GM13976 (cell line): ENCODE measurements around the gene KAT6B.
A peak's percentile ranks its signal among the peaks of the same experiment; 100 is the strongest.

Experiments
- DNase-seq: peaks from one replicate; pipeline ENCODE4 v3.0.0; 2012; ENCODE audit warnings: low spot score
- CTCF ChIP-seq: IDR thresholded peaks from 2 replicates; pipeline ENCODE4 v1.5.1; 2012; ENCODE audit warnings: borderline replicate concordance, mild to moderate bottlenecking; ENCODE audit not compliant: insufficient read depth; ENCODE audit errors: extremely low read depth, missing control alignments, control extremely low read depth
- in situ Hi-C: fragments of 300-500 bp; cut with MboI; formaldehyde crosslinking; loops from one replicate; pipeline ENCODE4 v1.12.0; 2022; ENCODE audit warnings: low sequenced_read_pairs, mixed read lengths, inconsistent platforms; ENCODE audit not compliant: unreplicated experiment

KAT6B gene

GRCh38 chr10:75014516-75015230 is 188.3 kb downstream of the KAT6B start:
- TF ChIP-seq CTCF = no peak
- in situ Hi-C loops = no loop called here
- DNase-seq = no peak

GRCh38 chr10:75015442-75015841 is 189.0 kb downstream of the KAT6B start:
- TF ChIP-seq CTCF = no peak
- no peak for DNase-seq
- in situ Hi-C loops = no loop called here

- TF ChIP-seq CTCF = no peak
- no peak for DNase-seq
- in situ Hi-C loops = no loop called here
These were observed 189.9 kb downstream of the KAT6B start for GRCh38 chr10:75016325-75016724.

- in situ Hi-C loops = no loop called here
- DNase-seq = no peak
- no peak for TF ChIP-seq CTCF
These were observed 191.9 kb downstream of the KAT6B start for GRCh38 chr10:75018251-75018650.

GRCh38 chr10:75018686-75019307 is 192.4 kb downstream of the KAT6B start:
- TF ChIP-seq CTCF = no peak
- no peak for DNase-seq
- in situ Hi-C loops = no loop called here

GRCh38 chr10:75019370-75019769 is 193.0 kb downstream of the KAT6B start:
- no peak for DNase-seq
- peak; percentile 12 for TF ChIP-seq CTCF
- in situ Hi-C loops = no loop called here
